Stimulated activated naive CD4-positive, alpha-beta T cell (primary cell): Measurements from ENCODE around the gene HK1.

ENCODE experiments used
- DNase-seq, 6 experiments: peaks; one replicate each; lab custom pipeline; 2025; lab: John Stamatoyannopoulos, UW

The HK1 gene

DNA sequence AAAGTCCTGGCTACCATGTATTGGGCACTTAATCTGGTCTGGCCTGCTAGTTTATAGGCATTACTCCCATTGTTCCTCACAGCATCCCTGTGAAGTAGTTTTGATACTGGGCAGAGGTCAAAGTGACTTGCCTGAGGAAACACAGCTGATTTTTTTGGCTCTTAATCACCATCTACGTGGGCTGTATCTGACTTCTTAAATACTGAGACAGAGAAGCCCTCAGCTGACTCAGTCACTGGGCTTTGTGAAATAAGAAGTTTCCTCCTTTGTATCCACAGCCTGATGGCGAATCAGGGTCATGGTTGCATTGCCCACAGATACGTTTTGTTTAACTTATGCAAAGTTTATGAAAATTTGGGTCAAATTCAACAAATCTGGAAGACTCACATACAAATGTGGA lies 125.2 kb downstream of the HK1 start:
- no peak for DNase-seq

GRCh38 chr10:69404786-69405185 lies 126.5 kb downstream of the HK1 start:
- no peak for DNase-seq

- no peak for DNase-seq
These were observed 126.9 kb downstream of the HK1 start for GRCh38 chr10:69405221-69405620.

GRCh38 chr10:69406302-69406811 lies 128.1 kb downstream of the HK1 start:
- DNase-seq: no peak

DNA sequence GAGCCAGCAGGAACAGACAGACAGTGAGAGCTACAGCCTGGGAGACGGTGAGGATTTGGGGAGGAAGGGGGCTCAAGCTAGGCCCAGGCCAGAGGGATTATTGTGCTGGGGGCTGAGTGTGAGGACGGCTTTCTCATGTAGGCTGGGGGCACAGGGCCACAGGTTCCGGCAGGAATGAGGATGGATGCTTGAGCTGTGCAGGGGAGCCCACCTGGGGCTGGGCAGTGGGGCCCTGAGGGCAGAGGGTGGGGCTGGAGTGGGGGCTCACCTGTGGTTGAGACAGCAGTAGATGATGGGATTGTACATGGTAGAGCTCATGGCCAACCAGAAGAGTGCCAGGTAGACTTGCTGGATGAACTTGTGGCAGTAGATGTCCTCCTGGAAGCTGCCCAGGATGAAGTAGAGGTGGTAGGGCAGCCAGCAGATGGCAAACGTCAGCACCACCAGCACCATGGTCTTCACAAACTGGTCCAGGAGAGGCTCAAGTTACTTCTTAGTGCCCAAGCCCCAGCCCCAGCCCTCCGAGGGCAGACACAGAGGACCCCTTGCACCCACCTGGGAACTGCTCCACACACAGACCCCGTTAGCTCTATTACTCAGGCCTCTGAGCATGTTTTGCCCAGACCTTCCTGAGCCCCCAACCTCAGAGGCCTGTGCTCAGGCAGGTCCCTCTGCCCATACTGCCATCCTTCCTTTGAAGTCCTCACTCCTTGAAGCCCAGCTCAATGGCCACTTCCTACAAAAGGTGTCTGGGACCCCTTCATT lies 128.7 kb downstream of the HK1 start:
- no peak for DNase-seq

DNA sequence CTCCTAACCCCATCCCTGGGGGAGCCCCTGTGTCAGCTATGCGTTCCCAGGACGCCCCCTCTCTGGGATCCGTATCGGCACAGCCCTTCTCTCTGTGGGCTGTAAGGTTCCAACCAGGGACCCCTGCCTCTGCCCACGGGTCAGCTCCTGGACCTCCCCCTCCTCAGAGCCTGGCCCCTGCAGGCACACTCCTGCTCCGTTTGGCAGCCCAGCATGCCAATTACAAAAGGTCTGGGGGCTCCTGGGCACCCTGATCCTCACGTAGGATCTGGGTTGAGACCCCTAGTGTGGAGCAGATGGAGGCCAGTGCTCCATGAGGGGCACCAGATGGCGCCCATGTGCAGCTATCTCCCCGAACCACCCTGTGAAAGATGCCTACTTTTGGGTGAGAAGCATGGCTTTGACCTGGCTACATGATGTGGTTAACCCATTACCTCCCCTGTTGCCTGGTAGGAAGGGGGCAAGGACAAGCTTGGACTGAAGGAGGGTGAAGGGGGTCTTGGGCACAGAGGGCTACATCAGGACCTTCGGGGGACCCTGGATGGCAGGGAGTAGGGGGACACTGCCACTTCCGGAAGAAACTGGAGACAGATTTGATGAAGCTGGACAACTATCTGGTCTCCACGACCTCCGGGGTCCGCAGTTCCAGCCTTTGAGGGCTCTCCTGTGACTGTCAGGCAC lies 129.5 kb downstream of the HK1 start:
- peak in 3 of 6 experiments; percentile 12 to 47 (median 26) for DNase-seq

DNA sequence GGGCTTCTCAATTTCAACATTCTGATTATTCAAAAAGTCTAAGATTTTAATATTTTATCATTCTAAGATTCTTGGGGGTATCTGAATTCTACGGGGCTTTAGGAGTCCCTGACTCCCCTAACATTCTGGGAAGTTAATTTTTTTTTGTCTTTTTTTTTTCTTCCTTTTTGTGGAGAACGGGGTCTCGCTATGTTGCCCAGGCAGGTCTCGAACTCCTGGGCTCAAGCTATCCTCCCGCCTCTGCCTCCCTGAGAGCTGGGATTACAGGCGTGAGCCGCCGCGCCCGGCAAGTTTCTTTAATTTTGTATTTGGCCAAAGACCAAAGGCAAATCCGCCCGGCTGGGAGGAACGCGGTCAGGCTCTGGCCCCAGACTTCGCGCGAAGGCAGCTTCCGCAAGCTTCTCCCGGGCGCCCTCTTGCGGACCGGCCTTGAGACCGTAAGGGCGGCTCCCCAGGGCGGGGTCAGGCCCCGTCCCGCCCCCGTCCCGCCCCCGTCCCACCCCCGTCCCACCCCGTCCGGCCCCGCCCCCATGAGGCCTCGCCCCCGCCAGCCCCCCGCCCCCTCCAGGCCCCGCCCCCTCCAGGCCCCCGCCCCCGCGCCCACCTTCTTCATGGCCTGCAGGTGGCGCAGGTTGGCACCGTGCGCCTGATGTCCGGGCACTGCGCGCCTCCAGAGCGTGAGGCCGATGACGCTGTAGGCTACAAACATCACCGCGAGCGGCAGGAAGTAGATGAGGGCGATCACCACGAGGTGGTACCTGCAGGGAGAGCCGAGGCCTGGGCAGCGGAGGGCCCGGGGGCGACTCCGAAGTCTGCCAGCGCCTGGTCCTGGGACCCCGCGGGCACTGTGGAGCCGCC lies 130.3 kb downstream of the HK1 start:
- peak; percentile 88 to 95 (median 92) for DNase-seq

- no peak for DNase-seq
These were observed 130.8 kb downstream of the HK1 start for GRCh38 chr10:69409176-69409495.

- no peak for DNase-seq
These were observed 131.7 kb downstream of the HK1 start for GRCh38 chr10:69409968-69410367.

GRCh38 chr10:69410487-69410886 lies 132.2 kb downstream of the HK1 start:
- no peak for DNase-seq

DNA sequence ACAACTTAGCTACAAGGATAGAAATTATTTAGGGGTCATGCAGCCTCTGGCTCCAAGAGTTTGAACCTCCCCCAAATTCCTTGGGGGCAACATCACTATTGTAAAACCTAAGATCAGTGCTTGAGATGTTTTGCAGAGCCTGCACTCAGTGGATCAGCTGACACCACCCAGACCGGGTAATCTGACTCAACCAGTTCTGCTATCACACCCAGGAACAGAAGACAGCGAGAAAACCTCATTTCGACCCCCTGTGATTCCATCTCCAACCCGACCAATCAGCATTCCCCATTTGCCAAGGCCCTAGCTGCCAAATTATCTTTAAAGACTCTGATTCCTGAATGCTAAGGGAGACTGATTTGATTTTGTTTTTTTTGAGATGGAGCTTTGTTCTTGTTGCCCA lies 133.2 kb downstream of the HK1 start:
- no peak for DNase-seq

GRCh38 chr10:69412232-69412790 lies 134.0 kb downstream of the HK1 start:
- DNase-seq: no peak

DNA sequence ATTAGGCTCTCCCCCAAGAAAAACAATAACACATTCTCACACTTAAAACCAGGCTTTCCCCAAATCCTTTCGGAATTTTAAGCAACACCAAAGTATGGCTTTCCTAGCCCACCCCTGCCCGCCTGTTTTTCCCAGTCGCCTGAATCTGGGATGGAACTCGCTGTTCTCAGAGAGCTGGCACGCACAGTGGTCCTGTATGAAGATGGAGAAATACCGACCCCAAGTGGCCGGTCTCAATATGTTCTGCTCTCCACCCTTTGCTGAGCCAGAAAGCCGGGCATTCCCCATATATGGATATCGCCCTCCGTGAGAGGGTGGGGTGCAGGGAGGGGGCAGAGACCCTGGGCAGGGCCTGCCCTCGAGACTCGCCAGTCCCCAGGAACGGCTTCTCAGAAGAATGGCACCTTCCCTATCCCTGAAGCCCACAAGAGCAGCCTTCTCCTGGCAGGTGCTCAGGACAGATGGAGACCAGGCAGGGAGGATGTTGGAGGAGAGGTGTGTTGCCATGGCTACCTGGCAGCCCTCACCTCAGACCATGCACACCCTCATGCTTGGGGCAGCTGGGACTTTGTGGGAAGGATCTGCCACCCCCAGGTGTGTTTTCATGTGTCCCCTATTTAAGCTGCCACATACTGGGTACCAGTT lies 135.0 kb downstream of the HK1 start:
- DNase-seq: peak in 3 of 6 experiments; percentile 5 to 16 (median 7)

GRCh38 chr10:69414036-69415018 lies 136.0 kb downstream of the HK1 start:
- no peak for DNase-seq

GRCh38 chr10:69415049-69415448 lies 136.8 kb downstream of the HK1 start:
- DNase-seq: no peak

- no peak for DNase-seq
These were observed 137.7 kb downstream of the HK1 start for GRCh38 chr10:69415951-69416350.

- no peak for DNase-seq
These were observed 138.4 kb downstream of the HK1 start, which contains the start of gene TACR2 for GRCh38 chr10:69416695-69417094. TACR2 (minus strand) TSS chr10:69416918; CDS start chr10:69416323, 595 bp downstream.

GRCh38 chr10:69417542-69417941 lies 139.2 kb downstream of the HK1 start:
- DNase-seq: no peak

GRCh38 chr10:69418052-69418752 lies 139.9 kb downstream of the HK1 start:
- DNase-seq: no peak
